OCI-LY7 (cell line): Measurements from ENCODE around the gene CCDC174. TPM values are rescaled to one million over a fixed set of nuclear protein-coding genes. Genes with fewer than 3 reads are reported as not detected.

Source experiments
- BruUV-seq: library from RNA; stranded (reverse); fragments of 400-500 nt; replicated peaks from 2 replicates; lab custom pipeline; 2021; lab: Mats Ljungman, UMichigan
- CTCF ChIA-PET: fragments of 300-600 bp; sonication (Branson Sonifier 250); formaldehyde crosslinking; loops from one replicate; lab custom pipeline; 2022; ENCODE audit warnings: antibody characterized with exemption; ENCODE audit not compliant: unreplicated experiment; lab: Charles Lee
- POLR2A ChIA-PET: fragments of 300-600 bp; sonication (Branson Sonifier 250); formaldehyde crosslinking; loops from one replicate; lab custom pipeline; 2022; ENCODE audit warnings: antibody characterized with exemption; lab: Charles Lee
- DNase-seq: peaks from one replicate; pipeline ENCODE4 v3.0.0-alpha.2; 2015; ENCODE audit warnings: low spot score
- H2AFZ ChIP-seq: fragments of 200-600 bp; sonication (generic), shearing (Covaris generic); 2 replicates; pipeline ENCODE4 v1.6.1; 2014; ENCODE audit warnings: mild to moderate bottlenecking, antibody characterized with exemption, low read length, moderate library complexity
- H3K27ac ChIP-seq: fragments of 200-600 bp; sonication (generic); 2 replicates; pipeline ENCODE4 v1.5.1; 2014; ENCODE audit warnings: mixed run types, low read depth, mild to moderate bottlenecking, moderate library complexity, low read length, inconsistent platforms; ENCODE audit not compliant: poor library complexity, severe bottlenecking
- H3K36me3 ChIP-seq: fragments of 200-600 bp; sonication (generic); 2 replicates; pipeline ENCODE4 v1.6.1; 2014; ENCODE audit warnings: mild to moderate bottlenecking, antibody characterized with exemption, low read length, moderate library complexity, mixed read lengths; ENCODE audit not compliant: insufficient read depth
- H3K4me1 ChIP-seq: fragments of 200-600 bp; sonication (generic); 2 replicates; pipeline ENCODE4 v1.5.1; 2014; ENCODE audit warnings: mild to moderate bottlenecking, low read length; ENCODE audit not compliant: insufficient read depth, poor library complexity, severe bottlenecking
- H3K4me2 ChIP-seq: fragments of 200-600 bp; sonication (generic); 2 replicates; pipeline ENCODE4 v1.6.1; 2014; ENCODE audit warnings: mild to moderate bottlenecking, low read length
- H3K4me3 ChIP-seq: fragments of 200-600 bp; sonication (generic); 2 replicates; pipeline ENCODE4 v1.5.1; 2014; ENCODE audit warnings: mild to moderate bottlenecking, low read depth, low read length; ENCODE audit not compliant: poor library complexity, severe bottlenecking
- H3K79me2 ChIP-seq: fragments of 200-600 bp; sonication (generic); 2 replicates; pipeline ENCODE4 v1.6.1; 2016; ENCODE audit warnings: low read depth, mild to moderate bottlenecking, low read length, moderate library complexity, mixed read lengths; ENCODE audit not compliant: insufficient read depth
- H3K9me2 ChIP-seq: fragments of 200-600 bp; sonication (generic); 2 replicates; pipeline ENCODE4 v1.6.1; 2016; ENCODE audit warnings: mild to moderate bottlenecking, low read length, mixed read lengths; ENCODE audit not compliant: insufficient read depth
- H3K9me3 ChIP-seq: fragments of 200-600 bp; sonication (generic); 2 replicates; pipeline ENCODE4 v1.6.1; 2014; ENCODE audit warnings: mild to moderate bottlenecking, mixed run types, low read length, mixed read lengths
- H4K20me1 ChIP-seq: fragments of 200-600 bp; sonication (generic); 2 replicates; pipeline ENCODE4 v1.6.1; 2014; ENCODE audit warnings: mild to moderate bottlenecking, antibody characterized with exemption, low read length, moderate library complexity, mixed read lengths; ENCODE audit not compliant: insufficient read depth
- EZH2phosphoT487 ChIP-seq: fragments of 200-600 bp; sonication (generic); IDR thresholded peaks from 2 replicates; pipeline ENCODE4 v1.6.1; 2018; ENCODE audit warnings: low read depth, borderline replicate concordance, mild to moderate bottlenecking, mixed run types, antibody characterized with exemption, low read length, moderate library complexity, mixed read lengths
- intact Hi-C: fragments of 100-400 bp; cut with micrococcal nuclease; formaldehyde crosslinking; loops from one replicate; pipeline ENCODE4 v1.10.0; 2022; ENCODE audit not compliant: unreplicated experiment
- total RNA-seq, 2 experiments: library from RNA; depleted of rRNA in 1 of 2; stranded (reverse); fragments of >200 nt in 1 of 2; shearing (Covaris generic) in 1 of 2; gene quantifications; 2 replicates each; pipeline ENCODE4 v1.2.3, GENCODE V29; 2014 to 2022
- TF ChIP-seq, protein P1 (sequence below): fragments of 200-600 bp; sonication (generic); conservative IDR thresholded peaks from 2 replicates; pipeline ENCODE4 v1.5.1; 2014; ENCODE audit warnings: mild to moderate bottlenecking, antibody characterized with exemption, low read length, moderate library complexity, mixed read lengths

Gene CCDC174
- total RNA-seq, 2 experiments from 2014 or later, result 11.2 to 22.7 TPM

DNA sequence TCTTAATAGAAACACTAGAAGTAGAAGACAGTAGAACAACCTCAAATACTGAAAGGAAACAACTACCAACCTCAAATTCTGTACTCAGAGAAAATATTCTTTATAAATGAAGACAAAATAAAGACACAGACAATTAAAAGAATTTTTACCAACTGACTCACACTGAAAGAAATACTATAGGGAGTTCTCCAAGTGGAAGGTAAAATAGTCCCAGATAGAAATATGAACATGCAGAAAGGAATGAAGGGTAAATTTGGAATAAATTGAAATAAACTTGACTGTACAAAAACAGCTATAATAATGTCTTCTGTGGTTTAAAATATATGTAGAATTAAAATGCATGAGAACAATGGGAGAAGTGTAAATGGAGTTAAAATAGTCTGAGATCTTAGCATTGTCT, 36.7 kb upstream of the CCDC174 start:
- TF ChIP-seq, protein P1, sequence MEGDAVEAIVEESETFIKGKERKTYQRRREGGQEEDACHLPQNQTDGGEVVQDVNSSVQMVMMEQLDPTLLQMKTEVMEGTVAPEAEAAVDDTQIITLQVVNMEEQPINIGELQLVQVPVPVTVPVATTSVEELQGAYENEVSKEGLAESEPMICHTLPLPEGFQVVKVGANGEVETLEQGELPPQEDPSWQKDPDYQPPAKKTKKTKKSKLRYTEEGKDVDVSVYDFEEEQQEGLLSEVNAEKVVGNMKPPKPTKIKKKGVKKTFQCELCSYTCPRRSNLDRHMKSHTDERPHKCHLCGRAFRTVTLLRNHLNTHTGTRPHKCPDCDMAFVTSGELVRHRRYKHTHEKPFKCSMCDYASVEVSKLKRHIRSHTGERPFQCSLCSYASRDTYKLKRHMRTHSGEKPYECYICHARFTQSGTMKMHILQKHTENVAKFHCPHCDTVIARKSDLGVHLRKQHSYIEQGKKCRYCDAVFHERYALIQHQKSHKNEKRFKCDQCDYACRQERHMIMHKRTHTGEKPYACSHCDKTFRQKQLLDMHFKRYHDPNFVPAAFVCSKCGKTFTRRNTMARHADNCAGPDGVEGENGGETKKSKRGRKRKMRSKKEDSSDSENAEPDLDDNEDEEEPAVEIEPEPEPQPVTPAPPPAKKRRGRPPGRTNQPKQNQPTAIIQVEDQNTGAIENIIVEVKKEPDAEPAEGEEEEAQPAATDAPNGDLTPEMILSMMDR, result no peak
- no peak for TF ChIP-seq EZH2phosphoT487
- H3K4me1 ChIP-seq, result no peaks in the 10 kb centered on the region
- H3K36me3 ChIP-seq, result no peaks in the 10 kb centered on the region
- H3K4me2 ChIP-seq, result no peak overlapping the region
- no peaks in the 10 kb centered on the region for H3K79me2 ChIP-seq
- no peak overlapping the region for H3K4me3 ChIP-seq
- H3K9me2 ChIP-seq, result no peaks in the 10 kb centered on the region
- intact Hi-C loops, result no loop called here
- CTCF ChIA-PET, result no interaction called here
- H3K9me3 ChIP-seq, result no peaks in the 10 kb centered on the region
- no peaks in the 10 kb centered on the region for H4K20me1 ChIP-seq
- no peak overlapping the region for H2AFZ ChIP-seq
- POLR2A ChIA-PET, result no interaction called here
- no peak for DNase-seq
- BruUV-seq, result no TSS peak
- H3K27ac ChIP-seq, result no peak overlapping the region

DNA sequence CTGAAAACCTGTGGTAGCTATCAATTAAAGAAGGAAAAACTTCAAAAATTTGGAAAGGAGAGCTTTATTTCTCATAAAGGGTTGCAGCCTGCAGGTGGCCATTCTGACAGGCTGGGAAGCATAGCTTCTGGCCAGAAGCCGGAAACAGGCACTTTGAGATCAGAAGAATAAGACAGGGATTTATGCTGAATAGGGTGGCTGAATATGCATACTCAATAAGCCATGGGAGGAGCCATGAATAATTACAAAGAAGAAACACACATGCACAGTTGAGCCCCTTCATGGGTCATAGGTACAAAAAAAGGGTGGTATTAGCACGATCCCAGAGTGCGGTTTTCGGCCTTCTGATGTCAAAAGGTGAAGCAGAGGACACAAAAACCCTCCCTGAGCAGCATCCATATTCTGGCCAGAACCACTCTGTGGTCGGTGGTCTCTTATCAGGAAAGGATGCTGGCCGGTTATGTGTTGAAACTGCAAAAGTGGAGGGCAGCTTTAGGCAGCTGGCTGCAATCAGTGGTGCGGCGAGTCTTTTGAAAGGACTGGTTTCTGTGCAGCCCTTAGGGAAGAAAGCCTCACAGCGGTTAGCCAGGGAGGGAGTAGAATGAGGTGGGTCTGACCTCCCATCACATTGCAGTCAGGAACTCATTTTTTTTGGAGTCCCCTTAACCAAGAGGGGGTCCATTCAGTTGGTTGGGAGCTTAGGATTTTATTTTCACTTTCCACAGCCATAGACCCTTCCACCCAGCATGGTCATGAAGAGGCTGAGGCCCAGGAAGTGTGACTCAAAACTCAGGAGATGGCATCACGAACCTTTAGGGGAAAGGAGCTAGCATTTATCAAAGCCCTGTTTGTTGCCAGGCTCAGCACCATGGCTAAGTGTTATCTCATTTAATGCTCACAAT, 34.7 kb upstream of the CCDC174 start:
- Histone ChIP-seq H4K20me1 (no peaks in the 10 kb centered on the region), H3K9me2 (no peaks in the 10 kb centered on the region), H2AFZ (no peak overlapping the region), H3K4me3 (no peak overlapping the region), H3K27ac (no peak overlapping the region), H3K9me3 (no peaks in the 10 kb centered on the region), H3K79me2 (no peaks in the 10 kb centered on the region), H3K36me3 (no peaks in the 10 kb centered on the region), H3K4me1 (no peaks in the 10 kb centered on the region), H3K4me2 (no peak overlapping the region)
- intact Hi-C loops, result no loop called here
- DNase-seq, result no peak
- ChIA-PET CTCF (no interaction called here), POLR2A (interaction anchor here (0.5 kb wide), 1 partner anchor 373 kb away, joined by 7 read pairs; no protein-coding TSS in a partner anchor)
- TF ChIP-seq EZH2phosphoT487, result no peak
- TF ChIP-seq, protein P1, result no peak
- BruUV-seq, result no TSS peak

- Histone ChIP-seq H3K79me2 (no peaks in the 10 kb centered on the region), H3K4me2 (no peak overlapping the region), H3K9me3 (no peaks in the 10 kb centered on the region), H3K9me2 (no peaks in the 10 kb centered on the region), H3K27ac (no peak overlapping the region), H3K36me3 (no peaks in the 10 kb centered on the region), H3K4me1 (no peaks in the 10 kb centered on the region), H3K4me3 (no peak overlapping the region), H4K20me1 (no peaks in the 10 kb centered on the region), H2AFZ (no peak overlapping the region)
- no TSS peak for BruUV-seq
- POLR2A ChIA-PET, result no interaction called here
- intact Hi-C loops, result no loop called here
- CTCF ChIA-PET, result no interaction called here
- no peak for TF ChIP-seq EZH2phosphoT487
- TF ChIP-seq, protein P1, result no peak
- no peak for DNase-seq
These were observed 34.0 kb upstream of the CCDC174 start for GRCh38 chr3:14617508-14618023.
